Measurements from ENCODE around the gene HID1. TPM values are rescaled to one million over a fixed set of nuclear protein-coding genes. Genes with fewer than 3 reads are reported as not detected.

The HID1 gene
- total RNA-seq, 1 donor from 2014 or later: 28.5 TPM

DNA sequence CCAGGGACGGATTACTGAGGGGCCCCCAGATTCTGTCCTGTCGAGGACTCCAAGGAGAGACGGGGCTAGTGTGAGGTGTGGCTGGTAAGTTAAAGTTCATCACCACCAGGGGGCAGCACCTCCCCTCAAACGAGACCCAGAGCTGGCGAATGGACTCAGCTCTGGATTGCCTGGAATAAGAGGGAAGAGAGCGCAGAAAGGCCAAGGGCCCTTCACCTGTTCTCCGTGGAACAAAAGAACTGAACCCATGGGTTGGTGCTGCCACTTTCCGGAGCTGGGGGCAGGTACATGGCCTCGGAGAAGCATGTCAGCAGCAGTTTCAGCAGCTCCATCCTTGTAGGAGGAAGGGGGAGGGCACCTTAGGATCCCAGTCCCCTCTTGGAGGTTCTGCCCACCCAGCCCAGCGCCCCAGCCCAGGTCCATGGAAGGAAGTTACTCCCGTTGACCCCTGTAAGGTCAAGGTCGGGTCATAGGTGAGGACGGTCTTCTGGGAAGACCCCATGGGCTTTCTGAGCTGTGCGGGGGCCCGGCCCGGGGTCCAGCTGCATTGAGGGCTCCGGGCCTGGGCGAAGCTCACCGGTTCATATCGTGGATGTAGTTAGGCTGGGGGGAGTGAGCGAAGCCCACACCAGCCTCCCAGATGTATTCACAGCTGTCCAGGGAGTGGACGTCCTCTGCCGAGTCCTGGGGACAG, 10.8 kb downstream of the HID1 start:
- DNase-seq (ENCODE audit: low read depth): peak; percentile 41
- TF ChIP-seq, protein P1, sequence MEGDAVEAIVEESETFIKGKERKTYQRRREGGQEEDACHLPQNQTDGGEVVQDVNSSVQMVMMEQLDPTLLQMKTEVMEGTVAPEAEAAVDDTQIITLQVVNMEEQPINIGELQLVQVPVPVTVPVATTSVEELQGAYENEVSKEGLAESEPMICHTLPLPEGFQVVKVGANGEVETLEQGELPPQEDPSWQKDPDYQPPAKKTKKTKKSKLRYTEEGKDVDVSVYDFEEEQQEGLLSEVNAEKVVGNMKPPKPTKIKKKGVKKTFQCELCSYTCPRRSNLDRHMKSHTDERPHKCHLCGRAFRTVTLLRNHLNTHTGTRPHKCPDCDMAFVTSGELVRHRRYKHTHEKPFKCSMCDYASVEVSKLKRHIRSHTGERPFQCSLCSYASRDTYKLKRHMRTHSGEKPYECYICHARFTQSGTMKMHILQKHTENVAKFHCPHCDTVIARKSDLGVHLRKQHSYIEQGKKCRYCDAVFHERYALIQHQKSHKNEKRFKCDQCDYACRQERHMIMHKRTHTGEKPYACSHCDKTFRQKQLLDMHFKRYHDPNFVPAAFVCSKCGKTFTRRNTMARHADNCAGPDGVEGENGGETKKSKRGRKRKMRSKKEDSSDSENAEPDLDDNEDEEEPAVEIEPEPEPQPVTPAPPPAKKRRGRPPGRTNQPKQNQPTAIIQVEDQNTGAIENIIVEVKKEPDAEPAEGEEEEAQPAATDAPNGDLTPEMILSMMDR (IDR thresholded peaks at IDR 0.05; ENCODE audit: insufficient read depth, low read length, poor library complexity, severe bottlenecking): peak; percentile 62
- Histone ChIP-seq H3K4me3 (ENCODE audit: low read depth, low read length) (no peak overlapping the region), H3K36me3 (ENCODE audit: control insufficient read depth, insufficient read depth, low read length) (peaks cover 2% of the 10 kb centered on the region), H3K27me3 (ENCODE audit: control insufficient read depth, insufficient read depth, low read length) (no peaks in the 10 kb centered on the region)

DNA sequence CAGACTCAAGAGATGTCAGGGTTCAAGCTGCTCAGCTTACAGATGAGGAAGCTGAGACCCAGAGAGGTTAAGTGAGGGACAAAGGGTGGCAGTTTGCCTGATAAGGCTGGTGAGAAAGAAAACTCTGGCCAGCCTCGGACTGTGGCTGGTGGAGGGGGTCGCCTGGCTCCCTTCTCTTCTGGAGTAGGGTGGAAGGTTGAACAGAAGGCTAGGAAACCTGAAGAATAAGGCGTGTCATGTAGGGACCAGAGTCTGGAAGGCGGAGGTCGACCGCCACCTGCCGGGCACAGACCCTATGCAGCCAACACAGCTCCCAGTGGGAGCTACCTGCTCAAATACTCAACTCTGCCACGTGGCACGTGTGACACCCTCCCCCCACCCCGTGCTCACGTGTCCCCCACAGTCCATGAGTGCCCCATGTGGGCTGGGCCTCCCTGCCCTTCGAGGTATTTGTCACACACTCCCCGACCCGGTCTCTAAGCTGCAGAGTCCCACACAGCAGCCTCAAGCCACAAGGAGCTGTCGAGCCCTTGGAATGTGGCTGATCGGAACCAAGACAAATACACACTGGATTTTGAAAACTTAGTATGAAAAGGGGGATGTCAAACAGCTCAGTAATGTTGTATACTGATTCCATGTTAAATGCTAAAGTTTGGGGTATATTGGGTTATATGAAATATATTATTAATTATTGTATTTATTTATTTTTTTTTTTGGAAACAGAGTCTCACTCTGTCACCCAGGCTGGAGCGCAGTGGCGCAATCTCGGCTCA, 11.8 kb downstream of the HID1 start:
- H3K27me3 ChIP-seq (ENCODE audit: control insufficient read depth, insufficient read depth, low read length): no peaks in the 10 kb centered on the region
- no peak for DNase-seq (ENCODE audit: low read depth)
- TF ChIP-seq, protein P1 (IDR thresholded peaks at IDR 0.05; ENCODE audit: insufficient read depth, low read length, poor library complexity, severe bottlenecking): peak; percentile 50
- no peak overlapping the region for H3K4me3 ChIP-seq (ENCODE audit: low read depth, low read length)
- peaks cover 2% of the 10 kb centered on the region for H3K36me3 ChIP-seq (ENCODE audit: control insufficient read depth, insufficient read depth, low read length)

- peaks cover 2% of the 10 kb centered on the region for H3K36me3 ChIP-seq (ENCODE audit: control insufficient read depth, insufficient read depth, low read length)
- H3K27me3 ChIP-seq (ENCODE audit: control insufficient read depth, insufficient read depth, low read length): no peaks in the 10 kb centered on the region
- TF ChIP-seq, protein P1 (IDR thresholded peaks at IDR 0.05; ENCODE audit: insufficient read depth, low read length, poor library complexity, severe bottlenecking): no peak
- H3K4me3 ChIP-seq (ENCODE audit: low read depth, low read length): no peak overlapping the region
- DNase-seq (ENCODE audit: low read depth): no peak
Measured at GRCh38 chr17:74959826-74960515, 12.6 kb downstream of the HID1 start.

- TF ChIP-seq, protein P1 (IDR thresholded peaks at IDR 0.05; ENCODE audit: insufficient read depth, low read length, poor library complexity, severe bottlenecking): peak; percentile 97
- peaks cover 2% of the 10 kb centered on the region for H3K36me3 ChIP-seq (ENCODE audit: control insufficient read depth, insufficient read depth, low read length)
- no peak overlapping the region for H3K4me3 ChIP-seq (ENCODE audit: low read depth, low read length)
- H3K27me3 ChIP-seq (ENCODE audit: control insufficient read depth, insufficient read depth, low read length): no peaks in the 10 kb centered on the region
- DNase-seq (ENCODE audit: low read depth): no peak
Measured at GRCh38 chr17:74957935-74958740, 14.4 kb downstream of the HID1 start.

- no peaks in the 10 kb centered on the region for H3K36me3 ChIP-seq (ENCODE audit: control insufficient read depth, insufficient read depth, low read length)
- TF ChIP-seq, protein P1 (IDR thresholded peaks at IDR 0.05; ENCODE audit: insufficient read depth, low read length, poor library complexity, severe bottlenecking): no peak
- H3K27me3 ChIP-seq (ENCODE audit: control insufficient read depth, insufficient read depth, low read length): peaks cover 10% of the 10 kb centered on the region
- H3K4me3 ChIP-seq (ENCODE audit: low read depth, low read length): no peak overlapping the region
- no peak for DNase-seq (ENCODE audit: low read depth)
Measured at GRCh38 chr17:74956093-74956492, 16.5 kb downstream of the HID1 start.
